Measurements from ENCODE around the gene SCPEP1. TPM values are rescaled to one million over a fixed set of nuclear protein-coding genes. Genes with fewer than 3 reads are reported as not detected.
"Not testable (repeated sequence)": the region's sequence is repeated elsewhere in the genome, so short reads cannot be mapped to it uniquely, and the experiment has no call there.

SCPEP1 gene
- total RNA-seq, 1 experiment from 2014 or later, result 41.3 TPM

DNA sequence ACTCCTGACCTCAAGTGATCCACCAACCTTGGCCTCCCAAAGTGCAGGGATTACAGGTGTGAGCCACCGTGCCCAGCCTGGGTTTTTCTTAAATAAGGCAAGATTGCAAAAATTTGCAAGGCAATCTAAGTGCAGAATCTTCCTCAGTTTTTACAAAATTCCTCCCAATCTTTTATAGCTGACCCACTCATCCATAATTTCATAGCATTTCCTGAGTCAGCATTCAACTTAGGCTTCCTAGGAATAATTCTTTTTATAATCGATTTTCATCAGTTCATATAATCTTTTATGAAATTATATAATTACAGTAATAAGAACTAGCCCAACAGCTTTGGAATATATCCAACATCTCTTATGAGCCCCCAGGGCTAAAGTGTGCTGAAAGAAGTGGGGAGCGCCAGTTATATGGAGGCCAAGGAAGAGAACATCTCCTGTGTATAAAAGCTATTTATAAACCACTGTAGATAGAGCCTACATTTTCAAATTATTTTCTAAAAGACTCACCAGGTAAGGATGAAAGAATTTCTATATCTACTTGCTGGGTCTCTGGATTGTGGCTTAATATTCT, 31.9 kb upstream of the SCPEP1 start:
- Histone ChIP-seq H3K27me3 (ENCODE audit: control insufficient read depth, insufficient read depth, low read length) (no peaks in the 10 kb centered on the region), H3K4me3 (ENCODE audit: insufficient read depth, low read depth, low read length) (no peak overlapping the region), H3K36me3 (replicated peaks; ENCODE audit: control insufficient read depth, insufficient read depth, low read length) (peaks cover 12% of the 10 kb centered on the region)
- DNase-seq, result no peak

DNA sequence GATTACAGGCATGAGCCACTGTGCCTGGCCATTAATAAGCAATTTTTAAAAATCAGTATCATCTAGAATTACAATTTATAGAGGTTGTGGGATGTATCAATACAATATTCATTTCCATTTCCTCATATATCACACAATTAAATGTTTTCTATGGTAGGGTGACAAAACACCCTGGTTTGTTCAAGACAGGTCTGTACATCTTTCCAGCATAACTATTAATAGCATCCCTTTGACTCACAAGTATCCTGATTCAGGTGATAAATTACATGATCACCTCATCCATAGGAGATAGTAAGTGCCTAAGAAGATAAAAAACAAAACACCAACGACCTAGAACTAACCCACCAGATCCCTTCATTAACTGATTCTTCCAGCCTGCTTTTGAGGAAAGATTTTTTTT, 30.2 kb upstream of the SCPEP1 start:
- no peak for DNase-seq
- Histone ChIP-seq H3K4me3 (ENCODE audit: insufficient read depth, low read depth, low read length) (no peak overlapping the region), H3K27me3 (ENCODE audit: control insufficient read depth, insufficient read depth, low read length) (no peaks in the 10 kb centered on the region), H3K36me3 (replicated peaks; ENCODE audit: control insufficient read depth, insufficient read depth, low read length) (peaks cover 7% of the 10 kb centered on the region)

DNA sequence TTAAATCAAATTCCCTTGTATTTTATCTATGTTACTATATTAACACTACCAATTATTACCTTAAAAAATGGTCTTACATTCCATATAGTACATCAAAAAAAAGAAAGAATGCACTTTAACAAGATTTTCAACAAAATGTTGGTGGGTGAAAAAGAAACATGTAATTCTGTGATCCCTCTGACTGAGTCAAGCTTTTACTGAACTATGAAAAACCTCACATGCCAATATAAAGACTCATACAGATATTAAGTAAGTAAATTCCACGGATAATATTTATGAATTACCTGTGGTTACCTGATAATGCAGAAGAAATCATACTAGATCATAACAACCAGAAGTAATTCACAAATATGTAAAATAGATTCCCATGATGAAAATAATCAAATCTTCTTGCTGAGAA, 29.4 kb upstream of the SCPEP1 start:
- no peaks in the 10 kb centered on the region for H3K27me3 ChIP-seq (ENCODE audit: control insufficient read depth, insufficient read depth, low read length)
- DNase-seq, result no peak
- H3K36me3 ChIP-seq (replicated peaks; ENCODE audit: control insufficient read depth, insufficient read depth, low read length), result peaks cover 7% of the 10 kb centered on the region
- no peak overlapping the region for H3K4me3 ChIP-seq (ENCODE audit: insufficient read depth, low read depth, low read length)

DNA sequence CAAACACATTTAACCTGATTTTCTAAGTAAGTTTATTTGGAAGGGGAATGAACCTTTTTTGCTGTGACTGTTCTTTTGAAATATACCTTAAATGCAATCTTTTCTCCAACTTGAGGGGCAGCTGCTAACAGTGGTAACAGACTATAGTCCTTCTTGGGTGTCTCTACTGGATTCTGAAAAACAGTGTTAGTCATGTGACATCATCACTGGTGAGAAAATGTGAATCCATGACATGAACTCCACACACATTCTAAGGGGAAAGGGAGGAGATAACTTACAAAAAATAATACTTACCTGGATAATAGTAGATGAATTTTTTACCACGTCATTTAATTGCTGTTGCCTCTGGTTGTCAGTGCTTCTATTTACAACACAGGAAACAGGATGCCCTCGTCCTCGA, 28.3 kb upstream of the SCPEP1 start:
- no peak for DNase-seq
- peaks cover 5% of the 10 kb centered on the region for H3K36me3 ChIP-seq (replicated peaks; ENCODE audit: control insufficient read depth, insufficient read depth, low read length)
- H3K4me3 ChIP-seq (ENCODE audit: insufficient read depth, low read depth, low read length), result no peak overlapping the region
- no peaks in the 10 kb centered on the region for H3K27me3 ChIP-seq (ENCODE audit: control insufficient read depth, insufficient read depth, low read length)

DNA sequence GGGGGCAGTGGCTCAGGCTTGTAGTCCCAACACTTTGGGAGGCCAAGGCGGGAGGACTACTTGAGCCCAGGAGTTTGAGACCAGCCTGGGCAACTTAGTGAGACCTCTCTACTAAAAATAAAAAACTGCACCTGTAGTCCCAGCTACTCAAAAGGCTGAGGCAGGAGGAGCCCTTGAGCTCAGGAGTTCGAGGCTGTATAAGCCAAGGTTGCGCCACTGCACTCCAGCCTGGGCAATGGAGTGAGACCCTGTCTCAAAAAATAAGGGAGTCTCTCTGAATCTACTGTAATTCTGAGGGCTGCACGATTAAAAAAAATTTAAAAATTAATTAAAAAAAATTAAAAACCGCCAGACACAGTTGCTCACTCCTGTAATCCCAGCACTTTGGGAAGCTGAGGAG, 20.9 kb upstream of the SCPEP1 start:
- H3K27me3 ChIP-seq (ENCODE audit: control insufficient read depth, insufficient read depth, low read length), result no peaks in the 10 kb centered on the region
- no peaks in the 10 kb centered on the region for H3K36me3 ChIP-seq (replicated peaks; ENCODE audit: control insufficient read depth, insufficient read depth, low read length)
- no peak overlapping the region for H3K4me3 ChIP-seq (ENCODE audit: insufficient read depth, low read depth, low read length)
- no peak for DNase-seq

DNA sequence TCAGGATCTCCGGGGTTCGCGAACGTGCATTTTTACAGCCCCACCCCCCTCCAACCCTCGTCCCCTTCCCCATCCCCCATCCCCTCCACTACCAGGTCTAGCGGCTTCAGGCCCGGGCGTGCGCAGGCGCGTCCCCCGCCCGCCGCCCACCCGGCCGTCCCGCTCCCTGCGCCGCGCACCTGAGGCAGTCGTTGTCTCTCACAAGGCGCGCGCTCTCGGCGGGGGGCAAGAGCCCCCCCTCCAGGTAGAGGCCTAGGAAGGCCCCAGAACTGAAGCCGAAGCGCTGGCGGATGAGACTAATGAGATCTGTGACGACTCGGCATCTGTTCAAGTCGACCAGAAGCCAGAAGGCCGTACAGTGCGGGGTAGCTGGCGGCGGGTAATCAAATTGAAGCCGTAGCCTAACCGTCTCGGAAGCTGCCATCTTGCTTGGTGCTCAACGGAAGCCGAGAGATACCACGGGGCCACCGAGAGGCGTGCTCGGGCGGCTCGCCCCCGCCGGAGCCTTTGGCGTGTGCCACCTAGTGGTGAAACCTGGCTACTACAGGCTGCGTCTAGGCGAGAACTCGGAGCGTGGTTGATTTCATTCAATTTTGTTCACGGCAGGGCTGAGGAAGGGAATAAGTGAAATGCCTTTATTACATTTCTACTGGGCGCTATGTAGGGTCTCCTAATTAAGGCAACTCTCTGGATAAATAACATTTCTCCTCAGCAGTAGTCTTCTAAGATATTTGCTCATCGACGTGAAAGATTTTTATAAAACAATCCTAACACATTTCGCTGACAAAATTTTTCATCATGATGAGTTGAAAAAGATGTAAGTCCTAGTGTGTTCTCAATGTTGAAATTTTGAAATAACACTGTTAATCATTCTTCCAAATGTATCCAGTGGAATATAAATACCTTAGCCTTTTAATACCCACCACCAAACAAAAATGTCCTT, 17.1 kb upstream of the SCPEP1 start, which contains the start of gene COIL:
Gene COIL (minus strand): TSS at position 455 of the 943 bp plus-strand sequence. CDS start 31 bp downstream, at position 424.
- Histone ChIP-seq H3K36me3 (replicated peaks; ENCODE audit: control insufficient read depth, insufficient read depth, low read length) (no peaks in the 10 kb centered on the region), H3K27me3 (ENCODE audit: control insufficient read depth, insufficient read depth, low read length) (no peaks in the 10 kb centered on the region)

DNA sequence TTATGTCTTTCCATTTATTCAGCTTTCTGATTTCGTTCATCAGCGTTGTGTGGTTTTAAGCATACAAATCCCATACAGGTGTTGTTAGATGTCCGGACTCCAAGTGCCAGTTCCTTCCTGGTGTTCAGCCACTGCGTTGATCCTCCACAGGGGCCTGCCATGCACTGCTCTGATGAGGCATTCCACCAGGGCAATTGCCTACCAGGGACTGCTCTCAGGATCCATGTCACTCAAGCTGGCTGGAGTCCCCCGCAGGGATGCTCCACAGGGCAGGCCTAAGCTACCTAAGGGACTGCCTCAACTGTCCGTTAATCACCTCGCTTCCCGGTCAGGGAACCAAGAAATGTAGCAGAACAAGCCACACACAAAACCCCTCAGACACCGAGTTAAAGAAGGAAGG, 12.7 kb upstream of the SCPEP1 start:
- H3K27me3 ChIP-seq (ENCODE audit: control insufficient read depth, insufficient read depth, low read length); H3K36me3 ChIP-seq (replicated peaks; ENCODE audit: control insufficient read depth, insufficient read depth, low read length); DNase-seq; H3K4me3 ChIP-seq (ENCODE audit: insufficient read depth, low read depth, low read length): not testable (repeated sequence)

More for the DNA sequence above, 17.1 kb upstream of the SCPEP1 start, which contains the start of gene COIL:
- H3K4me3 ChIP-seq (ENCODE audit: insufficient read depth, low read depth, low read length), result peak within 1 kb of the TSS; percentile 62
- DNase-seq, result peak; percentile 95

DNA sequence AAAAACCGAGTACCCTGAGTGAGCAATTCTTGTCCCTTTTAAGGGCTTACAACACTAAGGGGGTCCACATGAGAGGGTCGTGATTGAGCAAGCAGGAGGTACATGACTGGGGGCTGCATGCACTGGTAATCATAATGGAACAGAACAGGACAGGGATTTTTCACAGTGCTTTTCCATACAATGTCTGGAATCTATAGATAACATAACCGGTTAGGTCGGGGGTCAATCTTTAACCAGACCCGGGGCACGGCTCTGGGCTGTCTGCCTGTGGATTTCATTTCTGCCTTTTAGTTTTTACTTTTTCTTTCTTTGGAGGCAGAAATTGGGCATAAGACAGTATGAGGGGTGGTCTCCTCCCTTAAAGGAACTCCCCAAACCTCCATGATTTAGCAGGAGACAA, 12.2 kb upstream of the SCPEP1 start:
- not testable (repeated sequence) for H3K36me3 ChIP-seq (replicated peaks; ENCODE audit: control insufficient read depth, insufficient read depth, low read length); H3K4me3 ChIP-seq (ENCODE audit: insufficient read depth, low read depth, low read length); DNase-seq; H3K27me3 ChIP-seq (ENCODE audit: control insufficient read depth, insufficient read depth, low read length)

DNA sequence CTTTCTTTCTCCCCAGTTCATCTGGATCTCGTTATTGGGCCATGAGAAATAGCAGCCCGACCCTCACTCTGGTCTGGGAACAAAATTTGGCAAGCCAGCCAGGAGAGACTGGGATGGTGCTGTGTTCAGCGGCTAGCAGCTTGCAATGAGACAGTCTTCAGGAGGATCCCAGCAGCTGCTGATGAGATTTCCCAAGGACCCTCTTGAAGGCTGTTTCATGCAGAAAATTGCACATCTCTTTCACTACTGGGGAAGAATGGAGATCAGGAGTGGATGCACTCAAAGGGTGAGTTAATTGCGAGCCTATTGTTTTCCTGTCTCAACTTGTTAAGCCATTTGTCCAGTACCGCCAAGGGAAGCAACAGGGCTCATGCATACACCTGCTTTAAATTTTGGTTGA, 11.6 kb upstream of the SCPEP1 start:
- no peak for DNase-seq
- Histone ChIP-seq H3K4me3 (ENCODE audit: insufficient read depth, low read depth, low read length) (no peak overlapping the region), H3K27me3 (ENCODE audit: control insufficient read depth, insufficient read depth, low read length) (no peaks in the 10 kb centered on the region), H3K36me3 (replicated peaks; ENCODE audit: control insufficient read depth, insufficient read depth, low read length) (no peaks in the 10 kb centered on the region)

DNA sequence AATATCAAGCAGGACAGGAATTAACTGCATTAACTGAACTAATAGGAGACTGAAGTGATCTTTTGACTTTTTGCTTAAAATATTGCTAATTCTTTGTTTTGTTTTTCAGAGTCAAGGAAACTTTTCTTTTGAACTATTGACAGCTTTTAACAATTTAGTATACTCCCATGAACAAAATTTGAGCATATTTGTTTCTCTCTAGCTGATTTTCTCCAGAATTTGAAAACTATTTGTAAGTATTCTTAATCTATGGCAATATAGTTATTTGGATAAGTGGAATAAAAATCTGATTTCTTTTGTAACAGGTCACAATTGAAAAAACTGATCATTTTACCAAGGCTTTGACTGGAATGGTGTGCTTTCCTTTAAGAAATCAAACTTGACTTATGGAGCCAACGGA, 7.0 kb upstream of the SCPEP1 start:
- Histone ChIP-seq H3K4me3 (ENCODE audit: insufficient read depth, low read depth, low read length) (no peak overlapping the region), H3K36me3 (replicated peaks; ENCODE audit: control insufficient read depth, insufficient read depth, low read length) (no peaks in the 10 kb centered on the region), H3K27me3 (ENCODE audit: control insufficient read depth, insufficient read depth, low read length) (no peaks in the 10 kb centered on the region)
- DNase-seq, result no peak

DNA sequence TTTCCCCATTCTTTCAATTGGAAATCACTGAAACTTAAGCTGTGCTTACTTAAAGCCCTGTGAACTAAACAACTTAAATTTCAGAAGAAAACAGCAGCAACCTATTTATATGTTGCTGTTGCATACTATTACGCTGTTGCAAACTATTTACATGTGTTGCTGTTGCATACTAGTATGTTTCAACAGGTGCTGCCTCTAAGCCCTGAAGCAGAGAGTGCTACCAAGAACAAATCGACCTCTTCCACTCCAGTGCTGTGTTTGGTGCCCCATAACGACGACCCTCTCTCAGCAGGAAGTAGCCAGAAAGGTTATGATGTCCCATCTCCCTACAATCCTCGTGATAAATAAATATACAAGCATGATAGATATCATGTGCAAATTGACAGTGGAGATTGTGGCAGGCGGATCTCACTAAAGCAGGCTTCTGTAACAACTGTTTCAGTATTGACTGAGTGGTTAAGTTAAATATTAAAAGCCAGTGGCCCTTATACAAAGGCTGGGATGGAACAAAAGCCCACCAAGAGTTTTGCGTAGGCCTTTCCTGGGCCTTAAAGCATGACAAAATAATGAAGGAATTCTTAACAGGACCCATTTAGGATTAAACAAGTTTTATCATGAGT, 5.7 kb upstream of the SCPEP1 start:
- no peak for DNase-seq
- no peaks in the 10 kb centered on the region for H3K36me3 ChIP-seq (replicated peaks; ENCODE audit: control insufficient read depth, insufficient read depth, low read length)
- no peaks in the 10 kb centered on the region for H3K27me3 ChIP-seq (ENCODE audit: control insufficient read depth, insufficient read depth, low read length)
- H3K4me3 ChIP-seq (ENCODE audit: insufficient read depth, low read depth, low read length), result no peak overlapping the region

DNA sequence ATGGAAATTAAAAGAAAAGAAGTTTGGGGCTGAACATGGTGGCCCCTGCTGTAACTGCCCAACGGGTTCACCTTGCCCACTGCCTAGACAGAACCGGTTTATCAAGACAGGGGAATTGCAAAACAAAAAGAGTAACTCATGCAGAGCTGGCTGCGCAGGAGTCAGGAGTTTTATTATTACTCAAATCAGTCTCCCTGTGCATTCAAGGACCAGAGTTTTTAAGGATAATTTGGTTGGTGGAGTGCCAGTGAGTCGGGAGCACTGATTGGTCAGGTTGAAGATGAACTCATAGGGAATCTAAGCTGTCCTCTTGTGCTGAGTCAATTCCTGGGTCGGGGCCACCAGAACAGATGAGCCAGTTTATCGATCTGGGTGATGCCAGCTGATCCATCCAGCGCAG, 4.4 kb upstream of the SCPEP1 start:
- Histone ChIP-seq H3K4me3 (ENCODE audit: insufficient read depth, low read depth, low read length) (no peak overlapping the region), H3K27me3 (ENCODE audit: control insufficient read depth, insufficient read depth, low read length) (no peaks in the 10 kb centered on the region), H3K36me3 (replicated peaks; ENCODE audit: control insufficient read depth, insufficient read depth, low read length) (no peaks in the 10 kb centered on the region)
- DNase-seq, result no peak

DNA sequence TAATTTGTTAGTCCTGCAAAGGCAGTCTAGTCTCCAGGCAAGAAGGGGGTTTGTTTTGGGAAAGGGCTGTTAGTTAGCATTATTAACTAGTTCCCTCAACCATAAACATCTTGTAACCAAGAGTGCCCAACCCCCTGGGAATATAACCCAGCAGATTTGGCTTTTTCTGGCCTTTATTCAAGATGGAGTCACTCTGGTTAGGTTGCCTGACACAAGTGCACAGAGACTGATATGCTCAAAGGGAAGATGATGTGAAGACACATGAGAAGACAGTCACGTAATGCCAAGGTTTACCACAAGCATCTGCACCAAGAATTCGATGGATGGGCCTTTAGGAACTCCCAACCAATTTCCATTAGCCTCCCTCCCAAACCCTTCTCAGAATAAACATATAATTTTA, 3.9 kb upstream of the SCPEP1 start:
- Histone ChIP-seq H3K4me3 (ENCODE audit: insufficient read depth, low read depth, low read length) (no peak overlapping the region), H3K36me3 (replicated peaks; ENCODE audit: control insufficient read depth, insufficient read depth, low read length) (no peaks in the 10 kb centered on the region), H3K27me3 (ENCODE audit: control insufficient read depth, insufficient read depth, low read length) (no peaks in the 10 kb centered on the region)
- DNase-seq, result no peak

DNA sequence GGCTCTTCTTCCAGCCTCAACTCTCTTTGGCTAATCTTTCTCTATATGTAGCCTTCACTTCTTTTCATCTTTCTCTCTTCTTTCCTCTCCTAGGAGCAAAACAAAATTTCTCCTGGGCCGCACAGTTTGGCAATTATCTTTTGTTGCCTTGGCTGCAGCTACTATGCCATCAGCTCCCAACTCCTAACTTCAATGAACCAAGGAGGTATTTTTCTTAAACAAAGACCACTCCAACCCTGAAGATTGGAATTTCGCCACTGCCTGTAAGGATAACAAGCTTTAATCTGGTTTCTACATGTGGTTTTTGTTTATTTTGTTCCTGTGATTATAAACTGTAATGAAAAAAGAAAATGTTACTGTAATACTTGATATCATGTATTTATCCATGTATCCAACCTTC, 2.3 kb upstream of the SCPEP1 start:
- H3K27me3 ChIP-seq (ENCODE audit: control insufficient read depth, insufficient read depth, low read length), result no peaks in the 10 kb centered on the region
- H3K36me3 ChIP-seq (replicated peaks; ENCODE audit: control insufficient read depth, insufficient read depth, low read length), result no peaks in the 10 kb centered on the region
- H3K4me3 ChIP-seq (ENCODE audit: insufficient read depth, low read depth, low read length), result no peak overlapping the region
- no peak for DNase-seq

All from H7 (cell line).